SW480 (cell line): ENCODE data around the gene OR2T10.
"Not testable (repeated sequence)": the region's sequence is repeated elsewhere in the genome, so short reads cannot be mapped to it uniquely, and the experiment has no call there.

ENCODE experiments used
- DNase-seq: peaks from one replicate; pipeline ENCODE4 v3.0.0-alpha.2; 2016; ENCODE audit warnings: low spot score

Gene OR2T10

GRCh38 chr1:248596615-248597014, 885 bp downstream of the OR2T10 start:
- no peak for DNase-seq

GRCh38 chr1:248593226-248593625, 4.3 kb downstream of the OR2T10 start:
- no peak for DNase-seq

- no peak for DNase-seq
Observed at GRCh38 chr1:248592655-248593054, 4.8 kb downstream of the OR2T10 start.

GRCh38 chr1:248590055-248590454, 7.4 kb downstream of the OR2T10 start:
- no peak for DNase-seq

- DNase-seq = no peak
Observed at GRCh38 chr1:248589334-248589733, 8.2 kb downstream of the OR2T10 start.

- no peak for DNase-seq
Observed at GRCh38 chr1:248585266-248585665, 12.2 kb downstream of the OR2T10 start.

GRCh38 chr1:248576260-248576980, 21.1 kb downstream of the OR2T10 start:
- DNase-seq = no peak

GRCh38 chr1:248574657-248575056, 22.8 kb downstream of the OR2T10 start, which contains the start of gene OR2T34:
Gene OR2T34 (minus strand): TSS chr1:248574757. CDS start chr1:248574757, 0 bp downstream.
- DNase-seq = not testable (repeated sequence)

- DNase-seq = not testable (repeated sequence)
Observed at GRCh38 chr1:248573856-248574255, 23.6 kb downstream of the OR2T10 start.

- not testable (repeated sequence) for DNase-seq
Observed at GRCh38 chr1:248572049-248572448, 25.5 kb downstream of the OR2T10 start.

GRCh38 chr1:248570811-248571210, 26.7 kb downstream of the OR2T10 start:
- DNase-seq = not testable (repeated sequence)

- DNase-seq = not testable (repeated sequence)
Observed at GRCh38 chr1:248569049-248569448, 28.5 kb downstream of the OR2T10 start.

GRCh38 chr1:248565530-248566373, 31.7 kb downstream of the OR2T10 start:
- DNase-seq = not testable (repeated sequence)

GRCh38 chr1:248562672-248563071, 34.8 kb downstream of the OR2T10 start, which contains the start of gene OR2T29:
Gene OR2T29 (minus strand): TSS chr1:248562772. CDS start chr1:248559491, 3,281 bp downstream.
- not testable (repeated sequence) for DNase-seq

- not testable (repeated sequence) for DNase-seq
Observed at GRCh38 chr1:248551027-248551426, 46.5 kb downstream of the OR2T10 start.

GRCh38 chr1:248547383-248547782, 50.1 kb downstream of the OR2T10 start:
- DNase-seq = not testable (repeated sequence)
